ENCODE data around the gene PAQR5.

DNA sequence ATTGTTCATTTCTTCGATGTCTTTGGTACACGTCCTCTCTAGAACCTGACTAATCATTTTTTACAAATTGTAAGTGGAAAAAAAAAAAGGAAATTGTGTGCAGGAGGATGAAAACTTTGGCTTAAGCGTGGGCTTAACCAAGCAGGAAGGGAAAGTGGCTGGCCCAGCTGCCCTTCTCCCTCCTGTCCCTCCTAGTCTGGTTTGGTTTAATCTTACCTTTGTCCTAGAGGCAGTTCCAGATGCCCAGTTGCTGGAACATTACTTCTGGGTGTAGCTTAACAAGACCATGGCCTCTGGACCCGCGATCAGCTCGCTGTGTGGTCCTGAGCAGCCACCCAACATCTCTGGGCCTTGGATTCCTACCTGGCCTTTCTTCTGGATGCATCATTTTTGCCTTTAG lies 15.4 kb downstream of the PAQR5 start:
- no peak for TF ChIP-seq POLR2A (IDR thresholded peaks at IDR 0.05)
- TF ChIP-seq, protein P1, sequence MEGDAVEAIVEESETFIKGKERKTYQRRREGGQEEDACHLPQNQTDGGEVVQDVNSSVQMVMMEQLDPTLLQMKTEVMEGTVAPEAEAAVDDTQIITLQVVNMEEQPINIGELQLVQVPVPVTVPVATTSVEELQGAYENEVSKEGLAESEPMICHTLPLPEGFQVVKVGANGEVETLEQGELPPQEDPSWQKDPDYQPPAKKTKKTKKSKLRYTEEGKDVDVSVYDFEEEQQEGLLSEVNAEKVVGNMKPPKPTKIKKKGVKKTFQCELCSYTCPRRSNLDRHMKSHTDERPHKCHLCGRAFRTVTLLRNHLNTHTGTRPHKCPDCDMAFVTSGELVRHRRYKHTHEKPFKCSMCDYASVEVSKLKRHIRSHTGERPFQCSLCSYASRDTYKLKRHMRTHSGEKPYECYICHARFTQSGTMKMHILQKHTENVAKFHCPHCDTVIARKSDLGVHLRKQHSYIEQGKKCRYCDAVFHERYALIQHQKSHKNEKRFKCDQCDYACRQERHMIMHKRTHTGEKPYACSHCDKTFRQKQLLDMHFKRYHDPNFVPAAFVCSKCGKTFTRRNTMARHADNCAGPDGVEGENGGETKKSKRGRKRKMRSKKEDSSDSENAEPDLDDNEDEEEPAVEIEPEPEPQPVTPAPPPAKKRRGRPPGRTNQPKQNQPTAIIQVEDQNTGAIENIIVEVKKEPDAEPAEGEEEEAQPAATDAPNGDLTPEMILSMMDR (IDR thresholded peaks at IDR 0.05): no peak
